OCI-LY1 (cell line): ENCODE results near the gene COPS7A.

Experiments
- H2AFZ ChIP-seq: fragments of 200-600 bp; sonication (generic), shearing (Covaris generic); 2 replicates; pipeline ENCODE4 v1.6.0; 2014; ENCODE audit warnings: antibody characterized with exemption, mild to moderate bottlenecking, low read length
- H3F3A ChIP-seq: fragments of 200-600 bp; sonication (generic), shearing (Covaris generic); 2 replicates; pipeline ENCODE4 v1.6.0; 2014; ENCODE audit warnings: mild to moderate bottlenecking, antibody characterized with exemption, low read length, moderate library complexity; ENCODE audit not compliant: insufficient read depth
- H3K27ac ChIP-seq: fragments of 200-600 bp; sonication (generic); 2 replicates; pipeline ENCODE4 v1.5.1; 2014; ENCODE audit warnings: low read length, mixed run types, mild to moderate bottlenecking, low read depth; ENCODE audit not compliant: poor library complexity, severe bottlenecking
- H3K27me3 ChIP-seq: fragments of 200-600 bp; sonication (generic); 2 replicates; pipeline ENCODE4 v1.6.0; 2014; ENCODE audit warnings: antibody characterized with exemption, mild to moderate bottlenecking, low read length, moderate library complexity; ENCODE audit not compliant: insufficient read depth
- H3K36me3 ChIP-seq: fragments of 200-600 bp; sonication (generic); 2 replicates; pipeline ENCODE4 v1.6.1; 2014; ENCODE audit warnings: mild to moderate bottlenecking, antibody characterized with exemption, low read length, moderate library complexity, mixed read lengths; ENCODE audit not compliant: insufficient read depth
- H3K4me1 ChIP-seq: fragments of 200-600 bp; sonication (generic); 2 replicates; pipeline ENCODE4 v1.5.1; 2014; ENCODE audit warnings: mild to moderate bottlenecking, low read length, moderate library complexity; ENCODE audit not compliant: insufficient read depth, severe bottlenecking
- H3K4me2 ChIP-seq: fragments of 200-600 bp; sonication (generic), shearing (Covaris generic); 2 replicates; pipeline ENCODE4 v1.6.1; 2014; ENCODE audit warnings: low read length
- H3K4me3 ChIP-seq: fragments of 200-600 bp; sonication (generic); 2 replicates; pipeline ENCODE4 v1.5.1; 2014; ENCODE audit warnings: low read length, low read depth, mild to moderate bottlenecking, mixed read lengths; ENCODE audit not compliant: poor library complexity, severe bottlenecking
- H3K79me2 ChIP-seq: fragments of 200-600 bp; shearing (Covaris generic); 2 replicates; pipeline ENCODE4 v1.6.1; 2016; ENCODE audit warnings: mixed run types, low read length, mixed read lengths; ENCODE audit not compliant: insufficient read depth
- H3K9ac ChIP-seq: fragments of 200-600 bp; sonication (generic), shearing (Covaris generic); 2 replicates; pipeline ENCODE4 v1.6.1; 2014; ENCODE audit warnings: mild to moderate bottlenecking, low read length, mixed read lengths
- H3K9me2 ChIP-seq: fragments of 200-600 bp; sonication (generic), shearing (Covaris generic); 2 replicates; pipeline ENCODE4 v1.6.1; 2014; ENCODE audit warnings: low read depth, mild to moderate bottlenecking, low read length, mixed read lengths
- H3K9me3 ChIP-seq: fragments of 200-600 bp; shearing (Covaris generic); 2 replicates; pipeline ENCODE4 v1.6.1; 2014; ENCODE audit warnings: low read length, mixed read lengths
- H4K20me1 ChIP-seq: fragments of 200-600 bp; sonication (generic), shearing (Covaris generic); 2 replicates; pipeline ENCODE4 v1.6.0; 2016; ENCODE audit warnings: mild to moderate bottlenecking, low read length; ENCODE audit not compliant: insufficient read depth
- CTCF ChIP-seq: fragments of 200-600 bp; sonication (generic), shearing (Covaris generic); IDR thresholded peaks from 2 replicates; pipeline ENCODE4 v1.5.1; 2017; ENCODE audit warnings: mild to moderate bottlenecking, antibody characterized with exemption, low read length, moderate library complexity, mixed read lengths
- EZH2 ChIP-seq: fragments of 200-600 bp; sonication (generic), shearing (Covaris generic); IDR thresholded peaks from 2 replicates; pipeline ENCODE4 v1.8.0; 2017; ENCODE audit warnings: borderline replicate concordance, mixed run types, mild to moderate bottlenecking, antibody characterized with exemption, low read length, moderate library complexity, mixed read lengths

COPS7A gene

GRCh38 chr12:6745741-6746525 is 22.1 kb downstream of the COPS7A start:
- H3K36me3 ChIP-seq: peaks cover 58% of the 10 kb centered on the region
- H3K9ac ChIP-seq: no peak overlapping the region
- no peaks in the 10 kb centered on the region for H3K9me2 ChIP-seq
- TF ChIP-seq EZH2 (no peak), CTCF (no peak)
- no peaks in the 10 kb centered on the region for H4K20me1 ChIP-seq
- no peak overlapping the region for H3K4me3 ChIP-seq
- no peaks in the 10 kb centered on the region for H3K79me2 ChIP-seq
- H3K27ac ChIP-seq: peak overlapping the region; percentile 60
- no peak overlapping the region for H2AFZ ChIP-seq
- peaks cover 9% of the 10 kb centered on the region; the same call in 1 of the 2 replicates for H3K9me3 ChIP-seq
- peak overlapping the region; percentile 12; the same call in 1 of the 2 replicates for H3K4me2 ChIP-seq
- peaks cover 8% of the 10 kb centered on the region for H3K4me1 ChIP-seq
- H3K27me3 ChIP-seq: no peaks in the 10 kb centered on the region
- H3F3A ChIP-seq: no peaks in the 10 kb centered on the region

GRCh38 chr12:6747216-6747615 is 23.4 kb downstream of the COPS7A start:
- H3K27ac ChIP-seq: no peak overlapping the region
- H3K9ac ChIP-seq: no peak overlapping the region
- H4K20me1 ChIP-seq: no peaks in the 10 kb centered on the region
- H3K4me2 ChIP-seq: no peak overlapping the region
- H3K4me3 ChIP-seq: no peak overlapping the region
- no peaks in the 10 kb centered on the region for H3K9me2 ChIP-seq
- no peak for TF ChIP-seq CTCF
- TF ChIP-seq EZH2: no peak
- H3K9me3 ChIP-seq: peaks cover 9% of the 10 kb centered on the region; the same call in 1 of the 2 replicates
- peaks cover 16% of the 10 kb centered on the region for H3K4me1 ChIP-seq
- H3F3A ChIP-seq: no peaks in the 10 kb centered on the region
- H3K27me3 ChIP-seq: no peaks in the 10 kb centered on the region
- peaks cover 59% of the 10 kb centered on the region for H3K36me3 ChIP-seq
- no peak overlapping the region for H2AFZ ChIP-seq
- no peaks in the 10 kb centered on the region for H3K79me2 ChIP-seq

GRCh38 chr12:6748761-6749160 is 24.9 kb downstream of the COPS7A start:
- Histone ChIP-seq H3K4me3 (no peak overlapping the region), H3K79me2 (no peaks in the 10 kb centered on the region), H3K36me3 (peaks cover 53% of the 10 kb centered on the region), H3K9ac (no peak overlapping the region), H3K27ac (no peak overlapping the region), H3K4me2 (no peak overlapping the region), H3K9me3 (peaks cover 3% of the 10 kb centered on the region; the same call in 1 of the 2 replicates), H3K27me3 (no peaks in the 10 kb centered on the region), H3K4me1 (peaks cover 18% of the 10 kb centered on the region), H3F3A (no peaks in the 10 kb centered on the region), H2AFZ (no peak overlapping the region), H3K9me2 (no peaks in the 10 kb centered on the region), H4K20me1 (no peaks in the 10 kb centered on the region)
- TF ChIP-seq CTCF: no peak
- TF ChIP-seq EZH2: no peak
